Activated CD4-positive, alpha-beta memory T cell treated with anti-CD3 and anti-CD28 coated beads for 36 hours (primary cell): ENCODE data around the gene DDX39A. TPM values are rescaled to one million over a fixed set of nuclear protein-coding genes. Genes with fewer than 3 reads are reported as not detected.
"Not testable (repeated sequence)": the region's sequence is repeated elsewhere in the genome, so short reads cannot be mapped to it uniquely, and the experiment has no call there.

Source experiments
- CTCF ChIA-PET: fragments of 350-600 bp; sonication (Branson Sonifier 250); formaldehyde crosslinking; loops from one replicate; lab custom pipeline; 2021; ENCODE audit warnings: antibody characterized with exemption, inconsistent platforms; lab: Charles Lee
- POLR2A ChIA-PET: fragments of 350-600 bp; sonication (Branson Sonifier 250); formaldehyde crosslinking; loops from one replicate; lab custom pipeline; 2021; ENCODE audit warnings: antibody characterized with exemption; lab: Charles Lee
- DNase-seq: peaks from one replicate; pipeline ENCODE4 v3.0.0-alpha.2; 2020
- H3K27ac Mint-ChIP-seq: one replicate; pipeline ENCODE4 v1.8.0; 2021; ENCODE audit warnings: mixed read lengths
- H3K27me3 Mint-ChIP-seq: one replicate; pipeline ENCODE4 v1.8.0; 2021; ENCODE audit warnings: mixed read lengths
- H3K36me3 Mint-ChIP-seq: one replicate; pipeline ENCODE4 v1.8.0; 2021; ENCODE audit warnings: mixed read lengths
- H3K4me1 Mint-ChIP-seq: one replicate; pipeline ENCODE4 v1.8.0; 2021; ENCODE audit warnings: low read depth, mixed read lengths
- H3K4me3 Mint-ChIP-seq: one replicate; pipeline ENCODE4 v1.8.0; 2021; ENCODE audit warnings: mild to moderate bottlenecking, mixed read lengths
- H3K9me3 Mint-ChIP-seq: one replicate; pipeline ENCODE4 v1.8.0; 2021; ENCODE audit warnings: mixed read lengths
- intact Hi-C: fragments of 100-400 bp; cut with micrococcal nuclease; formaldehyde crosslinking; loops from one replicate; pipeline ENCODE4 v1.15.1; 2023
- total RNA-seq, 2 experiments: library from RNA; stranded (reverse); gene quantifications; one replicate each; pipeline ENCODE4 v1.2.3, GENCODE V29; 2021

Gene DDX39A
- total RNA-seq, 2 experiments from 2014 or later, result 200 to 204 TPM

DNA sequence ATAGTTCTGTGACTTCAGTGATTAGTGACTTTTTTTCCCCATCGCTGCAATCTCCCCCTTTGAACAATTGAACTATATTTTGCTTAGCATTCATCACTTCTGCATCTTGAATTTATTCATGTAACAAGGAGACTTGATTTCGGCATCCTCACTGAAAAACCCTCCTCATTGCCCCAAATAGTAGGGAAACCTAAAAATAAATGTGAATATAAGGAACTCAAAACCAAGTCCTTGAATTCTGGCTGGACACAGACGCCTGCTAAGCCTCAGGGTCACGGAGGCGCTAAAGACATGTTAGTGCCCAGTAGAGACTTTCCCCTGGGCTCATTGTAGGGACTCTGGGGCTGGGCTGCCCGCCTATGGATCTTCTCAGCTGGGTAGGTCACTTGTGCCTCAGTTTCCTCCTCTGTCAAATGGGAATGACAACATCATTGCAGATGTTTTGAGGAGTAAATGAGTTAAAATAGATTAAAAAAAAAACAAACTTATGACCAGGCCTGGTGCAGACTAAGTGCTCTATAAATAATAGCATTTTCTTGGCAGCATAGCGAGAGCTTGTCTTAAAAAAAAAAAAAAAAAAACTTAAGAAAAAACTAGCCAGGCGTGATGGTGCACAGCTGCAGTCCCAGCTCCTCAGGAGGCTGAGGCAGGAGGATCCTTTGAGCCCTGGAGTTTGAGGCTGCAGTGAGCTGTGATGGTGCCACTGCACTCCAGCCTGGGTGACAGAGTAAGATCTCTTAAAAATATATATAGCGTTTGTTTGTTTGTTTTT lies 39.7 kb downstream of the DDX39A start:
- DNase-seq, result no peak
- H3K27ac Mint-ChIP-seq, result peak overlapping the region; percentile 66
- no peak overlapping the region for H3K4me3 Mint-ChIP-seq
- intact Hi-C loops, result no loop called here
- peaks cover 42% of the 10 kb centered on the region for H3K4me1 Mint-ChIP-seq
- no peaks in the 10 kb centered on the region for H3K27me3 Mint-ChIP-seq
- POLR2A ChIA-PET, result interaction anchor here (8.5 kb wide), 1 partner anchor 11 kb away, joined by 315 read pairs; no protein-coding TSS in a partner anchor
- peaks cover 23% of the 10 kb centered on the region for H3K36me3 Mint-ChIP-seq
- no peaks in the 10 kb centered on the region for H3K9me3 Mint-ChIP-seq
- CTCF ChIA-PET, result interaction anchor here (1.3 to 5.0 kb wide), 6 partner anchors 10 to 161 kb away, joined by 3 to 36 read pairs (median 14); no protein-coding TSS in a partner anchor

DNA sequence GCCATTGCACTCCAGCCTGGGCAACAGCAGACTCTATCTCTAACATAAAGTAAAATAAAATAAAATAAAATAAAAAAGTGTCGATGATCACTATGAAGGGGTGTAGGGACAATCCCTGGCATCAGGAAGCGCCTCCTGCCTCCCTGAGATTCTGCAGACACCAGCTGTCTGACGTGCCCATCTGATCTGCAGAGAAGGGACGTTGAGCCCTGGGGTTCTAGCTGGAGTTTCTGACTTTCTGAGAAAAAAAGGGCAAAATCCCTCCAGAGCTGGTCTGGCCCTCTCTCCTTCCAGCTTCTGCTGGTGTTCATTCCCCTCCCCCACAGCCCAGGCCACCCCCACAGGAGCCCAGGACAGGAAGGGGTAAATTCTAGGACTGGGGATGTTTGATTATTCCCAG lies 40.3 kb downstream of the DDX39A start:
- Mint-ChIP-seq H3K27ac (peak overlapping the region; percentile 66), H3K9me3 (no peaks in the 10 kb centered on the region), H3K36me3 (peaks cover 18% of the 10 kb centered on the region), H3K4me3 (no peak overlapping the region), H3K4me1 (peaks cover 44% of the 10 kb centered on the region), H3K27me3 (no peaks in the 10 kb centered on the region)
- intact Hi-C loops, result no loop called here
- no peak for DNase-seq
- CTCF ChIA-PET, result interaction anchor here (1.3 to 5.0 kb wide), 3 partner anchors 9 to 160 kb away, joined by 3 to 36 read pairs (median 5); no protein-coding TSS in a partner anchor
- POLR2A ChIA-PET, result interaction anchor here (8.5 kb wide), 1 partner anchor 10 kb away, joined by 315 read pairs; no protein-coding TSS in a partner anchor

DNA sequence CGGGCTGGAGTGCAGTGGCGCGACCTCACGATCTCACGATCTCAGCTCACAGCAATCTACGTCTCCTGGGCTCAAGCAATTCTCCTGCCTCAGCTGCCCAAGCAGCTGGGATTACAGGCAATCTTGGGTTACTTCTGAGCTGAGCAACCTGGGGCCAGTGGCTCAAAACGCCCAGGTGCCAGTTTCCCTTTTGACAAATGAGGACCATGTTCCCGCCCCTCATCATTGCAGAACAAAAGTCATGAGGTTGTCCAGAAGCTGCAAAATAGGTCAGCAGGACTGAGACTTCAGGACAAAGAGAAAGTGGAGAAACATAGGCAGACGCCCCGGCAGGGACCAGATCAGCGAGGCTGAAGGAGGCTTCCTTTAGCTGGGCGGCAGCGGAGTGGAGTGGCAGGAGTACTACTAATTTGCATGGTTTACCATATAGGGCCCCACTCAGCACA lies 41.2 kb downstream of the DDX39A start:
- Mint-ChIP-seq H3K4me1 (peaks cover 47% of the 10 kb centered on the region), H3K27me3 (no peaks in the 10 kb centered on the region), H3K27ac (peak overlapping the region; percentile 61), H3K9me3 (no peaks in the 10 kb centered on the region), H3K4me3 (peak overlapping the region; percentile 1), H3K36me3 (peaks cover 12% of the 10 kb centered on the region)
- intact Hi-C loops, result no loop called here
- POLR2A ChIA-PET, result interaction anchor here (8.5 kb wide), 1 partner anchor 9 kb away, joined by 315 read pairs; no protein-coding TSS in a partner anchor
- CTCF ChIA-PET, result no interaction called here
- no peak for DNase-seq

DNA sequence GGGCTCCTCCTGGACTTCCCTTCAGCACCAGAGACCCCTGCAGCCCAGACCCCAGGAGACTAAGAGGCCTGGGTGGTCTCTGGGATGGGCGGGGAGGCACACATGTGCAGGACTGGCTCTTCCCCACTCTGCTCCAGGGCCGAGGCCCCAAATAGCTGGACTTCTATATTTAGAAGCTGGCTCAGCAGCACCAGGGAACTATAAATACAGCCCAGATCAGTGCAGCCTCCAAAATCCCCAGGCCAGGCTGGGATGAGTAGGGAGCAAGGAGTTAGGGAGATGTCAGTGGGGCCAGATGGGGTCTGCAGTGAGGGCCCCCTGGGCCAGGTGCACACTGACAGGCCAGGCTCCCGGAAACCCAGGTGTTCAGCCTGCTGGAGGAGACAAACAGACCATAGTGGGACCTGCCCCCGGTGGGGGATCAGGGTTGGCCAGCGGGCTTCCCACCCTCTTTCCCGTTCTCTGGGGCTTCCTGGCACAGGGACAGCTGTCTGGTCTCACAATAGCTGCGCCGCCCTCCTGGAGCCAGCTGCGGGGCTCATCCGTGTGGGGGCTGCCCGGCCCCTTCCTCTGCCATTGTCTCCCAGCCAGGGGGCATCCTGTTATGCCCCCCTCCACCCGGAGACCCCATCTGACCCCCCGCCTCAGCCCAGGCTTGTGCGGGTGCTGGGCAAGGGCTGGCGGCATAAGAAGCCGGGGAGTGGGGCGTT lies 43.4 kb downstream of the DDX39A start:
- peak overlapping the region; percentile 97 for H3K27ac Mint-ChIP-seq
- no peaks in the 10 kb centered on the region for H3K9me3 Mint-ChIP-seq
- no peaks in the 10 kb centered on the region for H3K27me3 Mint-ChIP-seq
- intact Hi-C loops, result no loop called here
- H3K4me3 Mint-ChIP-seq, result peak overlapping the region; percentile 64
- POLR2A ChIA-PET, result interaction anchor here (0.7 to 15.1 kb wide), 6 partner anchors 6 to 170 kb away, joined by 3 to 315 read pairs (median 5); partner anchors contain the start of genes ADGRE5 and ADGRL1
- no peak for DNase-seq
- CTCF ChIA-PET, result interaction anchor here (1.0 to 1.6 kb wide), 4 partner anchors 14 to 31 kb away, joined by 3 to 8 read pairs (median 3); no protein-coding TSS in a partner anchor
- peaks cover 64% of the 10 kb centered on the region for H3K4me1 Mint-ChIP-seq
- no peaks in the 10 kb centered on the region for H3K36me3 Mint-ChIP-seq

DNA sequence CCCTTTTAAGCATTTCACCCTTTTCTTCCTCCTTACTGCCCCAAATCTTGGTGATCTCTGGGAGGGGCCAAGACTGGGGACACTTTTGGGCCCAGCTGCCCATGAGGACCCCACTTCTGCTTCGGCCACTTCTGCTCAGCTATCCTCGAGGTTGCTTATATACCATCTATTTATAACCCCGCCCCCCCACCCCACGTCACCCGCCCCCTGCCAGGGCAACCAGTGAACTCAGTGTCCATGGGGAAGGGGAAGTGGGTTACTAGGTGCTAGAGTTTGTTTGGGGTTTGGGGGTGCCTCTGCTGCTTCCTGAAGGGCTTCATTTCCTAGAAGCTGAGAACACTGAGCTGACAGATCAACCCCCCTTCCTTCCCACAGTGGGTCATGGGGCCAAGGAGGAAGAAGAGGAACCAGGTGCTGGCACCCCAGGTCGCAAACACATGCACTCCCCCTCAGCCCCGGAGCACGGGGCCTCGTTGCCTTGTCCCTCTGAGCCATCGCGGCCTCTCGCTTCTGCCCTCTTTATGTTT lies 44.0 kb downstream of the DDX39A start:
- Mint-ChIP-seq H3K36me3 (no peaks in the 10 kb centered on the region), H3K27ac (peak overlapping the region; percentile 97), H3K4me3 (peak overlapping the region; percentile 64), H3K27me3 (no peaks in the 10 kb centered on the region), H3K4me1 (peaks cover 60% of the 10 kb centered on the region), H3K9me3 (no peaks in the 10 kb centered on the region)
- ChIA-PET CTCF (interaction anchor here (1.0 to 1.6 kb wide), 3 partner anchors 9 to 26 kb away, joined by 3 to 8 read pairs (median 3); no protein-coding TSS in a partner anchor), POLR2A (interaction anchor here (1.0 to 15.1 kb wide), 5 partner anchors 7 to 169 kb away, joined by 3 to 315 read pairs (median 5); partner anchors contain the start of genes ADGRE5 and ADGRL1)
- intact Hi-C loops, result no loop called here
- peak; percentile 84 for DNase-seq

DNA sequence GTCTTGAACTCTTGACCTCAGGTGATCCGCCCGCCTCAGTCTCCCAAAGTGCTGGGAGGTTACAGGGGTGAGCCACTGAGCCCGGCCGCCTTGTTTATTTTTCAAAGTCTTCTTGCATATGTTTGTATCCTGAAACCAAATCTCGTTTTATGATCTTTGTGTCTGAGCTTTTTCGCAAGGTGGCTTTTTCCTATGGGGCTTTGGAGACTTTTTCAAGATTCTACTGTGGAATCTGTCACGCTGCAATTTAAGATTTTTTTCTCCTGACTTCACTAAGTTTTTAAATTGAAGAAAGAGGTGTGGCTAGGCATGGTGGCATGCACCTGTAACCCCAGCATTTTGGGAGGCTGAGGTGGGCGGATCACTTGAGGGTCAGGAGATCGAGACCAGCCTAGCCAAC lies 44.8 kb downstream of the DDX39A start:
- intact Hi-C loops, result not testable (repeated sequence)

DNA sequence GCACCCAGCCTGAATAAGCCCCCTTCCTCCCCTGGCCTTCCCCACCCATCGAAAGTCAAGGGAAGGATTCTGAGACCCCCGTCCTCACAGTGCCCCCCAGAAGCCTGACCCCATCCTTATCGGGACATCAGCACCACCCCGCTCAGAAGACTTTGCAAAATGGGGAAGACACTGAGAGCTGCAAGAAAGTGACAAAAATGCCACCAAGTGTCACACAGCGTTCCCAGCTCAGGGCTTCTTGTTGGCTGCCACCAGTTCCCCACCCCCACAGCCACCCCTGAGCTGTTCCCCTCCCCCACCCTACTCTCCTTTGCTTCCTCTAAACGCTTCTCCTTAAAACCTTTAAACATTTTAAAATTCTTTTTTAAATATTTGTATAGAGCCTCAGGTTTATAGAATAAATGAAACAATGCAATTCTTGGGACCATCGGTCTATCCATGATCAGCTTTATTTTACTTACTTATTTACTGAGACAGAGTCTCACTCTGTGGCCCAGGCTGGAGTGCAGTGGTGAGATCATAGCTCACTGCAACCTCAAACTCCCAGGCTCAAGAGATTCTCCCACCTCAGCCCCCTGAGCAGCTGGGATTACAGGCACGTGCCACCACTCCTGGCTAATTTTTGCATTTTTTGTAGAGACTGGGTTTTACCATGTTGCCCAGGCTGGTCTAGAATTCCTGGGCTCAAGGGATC lies 46.6 kb downstream of the DDX39A start:
- DNase-seq, H3K9me3 Mint-ChIP-seq, H3K36me3 Mint-ChIP-seq, H3K27me3 Mint-ChIP-seq, intact Hi-C loops: not testable (repeated sequence)
- ChIA-PET CTCF (interaction anchor here (0.5 to 1.2 kb wide), 2 partner anchors 33 to 132 kb away, joined by 3 read pairs; no protein-coding TSS in a partner anchor), POLR2A (interaction anchor here (15.1 kb wide), 1 partner anchor 9 kb away, joined by 315 read pairs; the partner anchor contains the start of gene ADGRE5)
- Mint-ChIP-seq H3K27ac (peak overlapping the region; percentile 100), H3K4me3 (peak overlapping the region; percentile 25), H3K4me1 (peaks cover 62% of the 10 kb centered on the region)

More for the DNA sequence above, 44.8 kb downstream of the DDX39A start:
- CTCF ChIA-PET, result interaction anchor here (1.1 to 1.6 kb wide), 4 partner anchors 9 to 32 kb away, joined by 3 to 8 read pairs (median 5); no protein-coding TSS in a partner anchor
- not testable (repeated sequence) for H3K9me3 Mint-ChIP-seq, H3K4me3 Mint-ChIP-seq, H3K36me3 Mint-ChIP-seq, H3K27me3 Mint-ChIP-seq, DNase-seq
- POLR2A ChIA-PET, result interaction anchor here (1.5 to 15.1 kb wide), 3 partner anchors 8 to 10 kb away, joined by 5 to 315 read pairs (median 6); partner anchors contain the start of gene ADGRE5
- H3K4me1 Mint-ChIP-seq, result peaks cover 59% of the 10 kb centered on the region
- H3K27ac Mint-ChIP-seq, result peak overlapping the region; percentile 97

DNA sequence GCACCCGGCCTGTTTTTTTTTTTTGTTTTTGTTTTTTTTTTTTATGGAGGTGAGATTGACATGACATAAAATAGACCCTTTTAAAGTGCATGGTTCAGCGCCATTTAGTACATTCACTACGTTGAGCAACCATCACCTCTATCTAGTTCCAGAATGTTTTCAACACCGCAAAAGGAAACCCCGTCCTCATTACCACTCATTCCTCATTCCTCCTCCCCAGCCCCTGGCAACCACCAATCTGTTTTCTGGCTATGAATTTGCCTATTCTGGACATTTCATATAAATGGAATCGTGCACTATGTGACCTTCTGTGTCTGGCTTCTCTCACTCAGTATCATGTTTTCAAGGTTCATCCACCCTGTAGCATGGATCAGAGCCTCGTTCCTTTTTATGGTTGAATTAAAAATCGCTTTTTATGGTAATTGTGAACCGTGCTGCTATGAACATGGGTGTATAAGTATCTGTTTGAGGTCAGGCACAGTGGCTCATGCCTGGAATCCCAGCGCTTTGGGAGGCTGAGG lies 47.8 kb downstream of the DDX39A start:
- no peak for DNase-seq
- Mint-ChIP-seq H3K27ac (peak overlapping the region; percentile 100), H3K9me3 (peaks cover 2% of the 10 kb centered on the region), H3K4me1 (peaks cover 71% of the 10 kb centered on the region), H3K27me3 (no peaks in the 10 kb centered on the region), H3K4me3 (peak overlapping the region; percentile 36), H3K36me3 (peaks cover 2% of the 10 kb centered on the region)
- ChIA-PET POLR2A (interaction anchor here (15.1 kb wide), 1 partner anchor 11 kb away, joined by 315 read pairs; the partner anchor contains the start of gene ADGRE5), CTCF (no interaction called here)
- intact Hi-C loops, result no loop called here

DNA sequence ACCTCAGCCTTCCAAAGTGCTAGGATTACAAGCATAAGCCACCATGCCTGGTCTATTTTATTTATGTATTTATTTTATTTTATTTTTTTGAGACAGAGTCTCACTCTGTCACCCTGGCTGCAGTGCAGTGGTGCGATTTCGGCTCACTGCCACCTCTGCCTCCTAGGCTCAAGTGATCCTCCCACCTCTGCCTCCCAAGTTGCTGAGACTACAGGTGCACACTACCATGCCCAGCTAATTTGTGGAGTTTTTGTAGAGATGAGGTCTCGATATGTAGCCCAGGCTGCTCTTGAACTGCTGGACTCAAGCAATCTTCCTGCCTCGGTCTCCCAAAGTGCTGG lies 48.2 kb downstream of the DDX39A start:
- Mint-ChIP-seq H3K36me3 (peaks cover 2% of the 10 kb centered on the region), H3K27ac (peak overlapping the region; percentile 100), H3K9me3 (peaks cover 2% of the 10 kb centered on the region), H3K27me3 (no peaks in the 10 kb centered on the region), H3K4me1 (peaks cover 71% of the 10 kb centered on the region), H3K4me3 (peak overlapping the region; percentile 76)
- ChIA-PET POLR2A (interaction anchor here (0.8 to 15.1 kb wide), 3 partner anchors 9 to 17 kb away, joined by 3 to 315 read pairs (median 4); partner anchors contain the start of gene ADGRE5), CTCF (interaction anchor here (0.7 to 3.3 kb wide), 5 partner anchors 9 to 171 kb away, joined by 3 to 36 read pairs (median 5); partner anchors contain the start of gene ADGRE5)
- no peak for DNase-seq
- intact Hi-C loops, result no loop called here

DNA sequence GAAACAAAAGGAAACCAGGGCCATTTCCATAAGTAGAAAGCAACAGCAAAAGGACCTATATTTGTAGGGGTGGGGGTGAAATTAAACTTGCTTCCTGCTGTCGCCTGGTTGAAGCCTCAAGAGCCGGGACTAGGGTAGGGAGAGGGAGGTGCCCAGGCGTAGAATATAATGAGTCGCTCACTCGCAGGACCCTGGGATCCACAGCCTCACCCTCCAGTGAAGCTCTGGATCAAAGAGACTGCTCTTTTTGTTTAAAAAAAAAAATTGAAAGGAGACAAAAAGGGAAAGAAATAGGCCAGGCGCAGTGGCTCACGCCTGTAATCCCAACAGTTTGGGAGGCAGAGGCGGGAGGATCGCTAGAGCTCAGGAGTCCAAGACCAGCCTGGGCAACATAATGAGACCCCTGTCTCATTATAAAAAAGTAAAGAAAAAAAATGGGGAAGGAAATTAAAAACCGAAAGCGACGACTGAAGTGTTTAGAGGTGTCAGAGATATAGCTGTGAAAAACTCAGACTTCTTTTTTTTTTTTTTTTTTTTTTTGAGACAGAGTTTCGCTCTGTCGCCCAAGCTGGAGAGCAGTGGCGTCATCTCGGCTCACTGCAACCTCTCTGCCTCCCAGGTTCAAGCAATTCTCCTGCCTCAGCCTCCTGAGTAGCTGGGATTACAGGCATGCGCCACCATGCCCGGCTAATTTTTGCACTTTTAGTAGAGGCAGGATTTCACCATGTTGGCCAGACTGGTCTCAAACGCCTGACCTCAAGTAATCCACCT lies 48.8 kb downstream of the DDX39A start:
- H3K4me1 Mint-ChIP-seq, result peaks cover 67% of the 10 kb centered on the region
- peak overlapping the region; percentile 76 for H3K4me3 Mint-ChIP-seq
- intact Hi-C loops, result no loop called here
- H3K27me3 Mint-ChIP-seq, result no peaks in the 10 kb centered on the region
- peaks cover 2% of the 10 kb centered on the region for H3K36me3 Mint-ChIP-seq
- peaks cover 2% of the 10 kb centered on the region for H3K9me3 Mint-ChIP-seq
- POLR2A ChIA-PET, result interaction anchor here (0.8 to 15.1 kb wide), 3 partner anchors 9 to 17 kb away, joined by 3 to 315 read pairs (median 4); partner anchors contain the start of gene ADGRE5
- peak overlapping the region; percentile 100 for H3K27ac Mint-ChIP-seq
- CTCF ChIA-PET, result interaction anchor here (0.7 to 3.3 kb wide), 5 partner anchors 8 to 170 kb away, joined by 3 to 36 read pairs (median 5); partner anchors contain the start of gene ADGRE5
- peak; percentile 78 for DNase-seq
